ENCODE measurements around the gene MTMR8.
"Not testable (repeated sequence)": the region's sequence is repeated elsewhere in the genome, so short reads cannot be mapped to it uniquely, and the experiment has no call there.

The MTMR8 gene

DNA sequence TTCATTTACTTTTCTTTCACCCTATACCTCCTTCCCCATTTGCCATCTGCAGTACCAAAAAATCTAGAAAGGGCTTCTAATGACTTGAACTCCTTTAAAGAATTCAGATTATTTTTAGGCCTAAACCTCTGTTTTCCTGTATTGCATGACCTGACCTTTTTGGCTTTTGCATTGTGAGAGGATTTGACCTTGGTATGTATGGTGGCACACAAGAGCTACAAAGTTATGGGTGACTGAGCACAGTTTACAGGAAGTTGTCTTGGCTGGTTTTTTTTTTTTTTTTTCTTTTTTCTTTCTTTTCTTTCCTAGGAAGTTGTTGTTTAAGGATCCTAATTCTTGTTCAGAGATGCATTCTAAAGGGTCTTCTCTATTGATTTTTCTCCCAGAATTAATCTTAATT, 32.0 kb upstream of the MTMR8 start:
- TF ChIP-seq CTCF (IDR thresholded peaks at IDR 0.05; ENCODE audit: low read depth, low read length): no peak
- H3K4me3 ChIP-seq (ENCODE audit: low read depth, low read length): no peak overlapping the region
- no peak for DNase-seq (ENCODE audit: low read depth, low spot score)
- in situ Hi-C loops (cut with HindIII; ENCODE audit: low sequenced_read_pairs): no loop called here

- H3K4me3 ChIP-seq (ENCODE audit: low read depth, low read length); in situ Hi-C loops (cut with HindIII; ENCODE audit: low sequenced_read_pairs); DNase-seq (ENCODE audit: low read depth, low spot score): not testable (repeated sequence)
Observed at GRCh38 chrX:64409730-64410129, 14.5 kb upstream of the MTMR8 start.

DNA sequence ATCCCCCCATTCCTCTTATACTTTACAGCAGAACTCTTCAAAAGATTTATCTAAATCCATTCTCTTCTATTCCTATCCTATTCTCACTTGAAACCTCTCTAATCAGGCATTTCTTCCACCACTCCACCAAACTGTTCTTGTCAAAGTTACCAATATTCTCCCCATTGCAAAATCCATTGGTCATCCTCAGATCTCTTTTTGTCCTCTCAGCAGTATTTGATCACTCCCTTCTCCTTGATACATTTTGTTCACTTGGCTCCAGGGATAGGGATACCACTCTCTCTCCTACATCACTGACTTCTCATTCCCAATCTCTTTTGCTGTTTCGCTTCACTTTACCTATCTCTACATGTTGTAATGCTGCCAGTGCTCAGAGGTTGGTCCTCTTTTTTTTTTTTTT, 2.8 kb upstream of the MTMR8 start:
- no peak overlapping the region for H3K4me3 ChIP-seq (ENCODE audit: low read depth, low read length)
- in situ Hi-C loops (cut with HindIII; ENCODE audit: low sequenced_read_pairs): no loop called here
- no peak for TF ChIP-seq CTCF (IDR thresholded peaks at IDR 0.05; ENCODE audit: low read depth, low read length)
- no peak for DNase-seq (ENCODE audit: low read depth, low spot score)

DNA sequence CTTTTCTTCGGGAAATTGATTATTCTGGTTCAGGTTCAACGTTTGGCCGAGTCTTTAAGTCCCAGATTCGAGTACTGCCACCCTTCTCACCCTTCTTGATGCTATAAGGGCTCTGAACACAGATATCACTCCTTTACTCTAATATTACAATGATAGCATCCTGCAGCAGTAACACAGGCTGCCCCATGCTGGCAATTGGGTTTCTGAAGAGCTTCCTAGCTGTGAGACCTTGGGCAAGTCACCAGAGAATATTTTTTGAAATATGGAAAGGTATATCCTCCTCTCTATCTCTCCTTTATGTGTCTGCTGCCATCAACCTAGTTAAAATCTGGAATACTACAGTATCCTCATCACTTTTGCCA, 297 bp upstream of the MTMR8 start:
- in situ Hi-C loops (cut with HindIII; ENCODE audit: low sequenced_read_pairs): no loop called here
- H3K4me3 ChIP-seq (ENCODE audit: low read depth, low read length): no peak overlapping the region
- TF ChIP-seq CTCF (IDR thresholded peaks at IDR 0.05; ENCODE audit: low read depth, low read length): no peak

GRCh38 chrX:64394059-64394873, 986 bp downstream of the MTMR8 start:
- no peak for DNase-seq (ENCODE audit: low read depth, low spot score)
- no peak for TF ChIP-seq CTCF (IDR thresholded peaks at IDR 0.05; ENCODE audit: low read depth, low read length)
- in situ Hi-C loops (cut with HindIII; ENCODE audit: low sequenced_read_pairs): no loop called here
- H3K4me3 ChIP-seq (ENCODE audit: low read depth, low read length): no peak overlapping the region

More for the DNA sequence above, 297 bp upstream of the MTMR8 start:
- no peak for DNase-seq (ENCODE audit: low read depth, low spot score)

GRCh38 chrX:64389489-64389888, 5.8 kb downstream of the MTMR8 start:
- TF ChIP-seq CTCF (IDR thresholded peaks at IDR 0.05; ENCODE audit: low read depth, low read length): no peak
- no peak for DNase-seq (ENCODE audit: low read depth, low spot score)
- H3K4me3 ChIP-seq (ENCODE audit: low read depth, low read length): no peak overlapping the region
- in situ Hi-C loops (cut with HindIII; ENCODE audit: low sequenced_read_pairs): no loop called here

GRCh38 chrX:64380789-64381188, 14.5 kb downstream of the MTMR8 start:
- DNase-seq (ENCODE audit: low read depth, low spot score); in situ Hi-C loops (cut with HindIII; ENCODE audit: low sequenced_read_pairs); H3K4me3 ChIP-seq (ENCODE audit: low read depth, low read length): not testable (repeated sequence)

- H3K4me3 ChIP-seq (ENCODE audit: low read depth, low read length): no peak overlapping the region
- in situ Hi-C loops (cut with HindIII; ENCODE audit: low sequenced_read_pairs): no loop called here
- no peak for TF ChIP-seq CTCF (IDR thresholded peaks at IDR 0.05; ENCODE audit: low read depth, low read length)
- no peak for DNase-seq (ENCODE audit: low read depth, low spot score)
Observed at GRCh38 chrX:64379924-64380323, 15.3 kb downstream of the MTMR8 start.

Data from astrocyte of the spinal cord (primary cell).